ENCODE results near the gene BHLHE23. TPM values are rescaled to one million over a fixed set of nuclear protein-coding genes. Genes with fewer than 3 reads are reported as not detected.

BHLHE23 gene
- not detected in 2 replicates for total RNA-seq (ENCODE audit: low replicate concordance)
- long read RNA-seq, result 0 reads

DNA sequence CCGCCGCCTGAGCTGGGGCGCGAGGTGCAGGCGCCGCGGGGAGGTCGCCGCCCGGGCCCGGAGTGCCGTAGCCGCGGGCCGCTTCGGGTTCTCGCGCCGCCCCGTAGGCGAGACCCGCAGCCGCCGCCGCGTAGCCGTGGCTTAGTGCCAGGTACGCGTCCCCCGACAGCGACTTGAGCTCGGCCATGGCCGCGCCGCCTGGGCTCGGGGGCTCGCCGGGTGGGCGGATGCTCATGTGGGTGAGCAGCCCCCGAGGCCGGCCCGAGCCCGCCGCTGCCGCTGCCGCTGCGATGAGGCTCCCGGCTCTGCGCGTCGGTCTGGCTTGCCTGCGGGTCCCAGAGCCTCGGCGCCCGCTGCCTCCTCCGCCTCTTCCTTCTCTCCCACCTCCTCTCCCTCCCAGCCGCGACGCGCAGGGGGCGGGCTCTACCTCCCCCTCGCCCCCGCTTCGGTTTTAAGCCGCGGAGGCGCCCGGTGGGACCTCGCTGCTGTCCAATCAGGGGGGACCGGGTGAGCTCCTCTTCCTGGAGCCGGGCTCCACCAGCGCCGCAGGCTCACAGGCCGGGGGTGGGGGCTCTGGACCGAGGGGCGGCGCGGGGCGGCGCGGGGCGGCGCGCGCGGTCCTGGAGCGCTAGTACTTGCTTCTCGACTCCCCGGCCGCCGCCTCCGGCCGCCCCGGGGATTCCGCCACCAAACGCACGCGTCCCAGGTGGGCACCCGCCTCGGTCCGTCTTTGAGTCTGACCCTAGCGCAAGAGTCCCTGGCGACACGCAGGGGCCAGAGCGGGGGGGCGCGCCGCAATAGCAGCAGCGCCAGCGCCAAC lies at the start of gene BHLHE23:
TSS of gene BHLHE23 (minus strand) at position 425 of the 820 bp plus-strand sequence. CDS start at position 235, 190 bp downstream.
- no peaks in the 10 kb centered on the region for H3K9me3 Mint-ChIP-seq
- H3K4me1 Mint-ChIP-seq (ENCODE audit: unreplicated experiment), result no peaks in the 10 kb centered on the region
- peaks cover 76% of the 10 kb centered on the region for H3K27me3 Mint-ChIP-seq
- H3K36me3 Mint-ChIP-seq, result no peaks in the 10 kb centered on the region
- DNase-seq (ENCODE audit: extremely low spot score, unreplicated experiment), result no peak
- H3K4me3 Mint-ChIP-seq, result no peak within 1 kb of the TSS
- TF ChIP-seq, protein P1, sequence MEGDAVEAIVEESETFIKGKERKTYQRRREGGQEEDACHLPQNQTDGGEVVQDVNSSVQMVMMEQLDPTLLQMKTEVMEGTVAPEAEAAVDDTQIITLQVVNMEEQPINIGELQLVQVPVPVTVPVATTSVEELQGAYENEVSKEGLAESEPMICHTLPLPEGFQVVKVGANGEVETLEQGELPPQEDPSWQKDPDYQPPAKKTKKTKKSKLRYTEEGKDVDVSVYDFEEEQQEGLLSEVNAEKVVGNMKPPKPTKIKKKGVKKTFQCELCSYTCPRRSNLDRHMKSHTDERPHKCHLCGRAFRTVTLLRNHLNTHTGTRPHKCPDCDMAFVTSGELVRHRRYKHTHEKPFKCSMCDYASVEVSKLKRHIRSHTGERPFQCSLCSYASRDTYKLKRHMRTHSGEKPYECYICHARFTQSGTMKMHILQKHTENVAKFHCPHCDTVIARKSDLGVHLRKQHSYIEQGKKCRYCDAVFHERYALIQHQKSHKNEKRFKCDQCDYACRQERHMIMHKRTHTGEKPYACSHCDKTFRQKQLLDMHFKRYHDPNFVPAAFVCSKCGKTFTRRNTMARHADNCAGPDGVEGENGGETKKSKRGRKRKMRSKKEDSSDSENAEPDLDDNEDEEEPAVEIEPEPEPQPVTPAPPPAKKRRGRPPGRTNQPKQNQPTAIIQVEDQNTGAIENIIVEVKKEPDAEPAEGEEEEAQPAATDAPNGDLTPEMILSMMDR (conservative IDR thresholded peaks at IDR 0.05), result no peak
- no peak within 1 kb of the TSS for H3K27ac Mint-ChIP-seq

DNA sequence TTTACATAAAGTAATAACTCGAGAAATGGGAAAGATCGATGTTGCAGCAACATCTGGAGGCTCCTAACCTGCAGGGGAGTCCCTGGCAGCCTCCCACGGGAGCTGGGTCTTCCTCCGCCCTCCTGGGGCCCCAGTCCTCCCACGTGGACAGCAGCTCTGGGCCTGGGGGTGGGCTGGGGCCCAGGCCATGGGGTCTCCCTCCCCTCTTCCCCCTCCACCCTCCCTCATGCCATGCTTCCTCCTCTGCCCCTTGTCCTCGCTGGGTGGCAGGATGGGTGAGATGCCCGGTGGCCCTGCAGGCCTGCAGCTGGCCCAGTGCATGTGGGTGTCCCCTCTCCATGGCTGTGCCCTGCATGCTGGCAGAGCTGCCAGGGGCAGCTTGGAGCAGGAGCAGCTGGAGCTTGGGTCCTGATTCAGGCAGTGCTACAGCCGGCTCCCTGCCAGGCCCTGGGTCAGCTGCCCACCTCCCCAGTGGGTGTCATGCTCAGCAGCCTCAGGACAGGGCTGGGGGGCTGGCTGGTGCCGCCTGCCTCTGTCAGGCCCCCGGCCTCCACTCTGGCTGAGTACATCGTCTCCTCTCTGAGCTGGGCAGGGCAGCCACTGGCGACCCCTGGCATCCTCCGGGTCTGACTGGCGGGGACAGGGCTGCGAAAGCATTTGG lies 48.9 kb upstream of the BHLHE23 start:
- Mint-ChIP-seq H3K27me3 (peaks cover 24% of the 10 kb centered on the region), H3K4me1 (ENCODE audit: unreplicated experiment) (no peaks in the 10 kb centered on the region), H3K27ac (no peak overlapping the region), H3K9me3 (no peaks in the 10 kb centered on the region), H3K36me3 (no peaks in the 10 kb centered on the region), H3K4me3 (no peak overlapping the region)
- TF ChIP-seq, protein P1 (conservative IDR thresholded peaks at IDR 0.05), result no peak
- DNase-seq (ENCODE audit: extremely low spot score, unreplicated experiment), result no peak

DNA sequence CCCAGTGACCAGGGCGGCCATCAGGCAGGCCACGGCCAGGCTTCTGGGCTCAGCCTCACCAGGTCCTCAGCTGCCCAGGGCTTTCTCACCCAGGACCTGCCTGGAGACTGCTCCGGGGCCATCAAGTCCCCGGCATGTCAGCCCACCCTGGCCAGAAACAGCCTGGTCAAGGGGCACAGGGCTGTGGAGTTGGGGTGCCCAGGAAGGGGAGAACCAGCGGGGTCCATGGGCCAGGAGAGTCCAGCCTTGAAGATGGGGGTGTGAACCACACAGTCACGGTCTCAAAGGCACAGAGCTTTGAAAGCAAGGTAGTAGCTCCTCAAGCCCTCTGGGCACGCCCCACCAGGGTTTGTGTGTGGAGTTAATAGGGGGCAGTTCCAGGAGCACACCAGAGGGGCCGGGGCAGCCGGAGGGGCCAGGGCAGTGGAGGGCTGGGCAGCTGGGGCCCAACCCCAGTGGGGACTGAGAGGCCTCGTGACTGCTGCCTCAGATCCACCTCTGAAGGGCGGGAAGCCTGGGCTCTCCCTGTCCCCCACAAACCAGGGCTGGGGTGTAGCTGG lies 48.0 kb upstream of the BHLHE23 start:
- no peaks in the 10 kb centered on the region for H3K4me1 Mint-ChIP-seq (ENCODE audit: unreplicated experiment)
- no peaks in the 10 kb centered on the region for H3K9me3 Mint-ChIP-seq
- peaks cover 24% of the 10 kb centered on the region for H3K27me3 Mint-ChIP-seq
- DNase-seq (ENCODE audit: extremely low spot score, unreplicated experiment), result no peak
- TF ChIP-seq, protein P1 (conservative IDR thresholded peaks at IDR 0.05), result no peak
- H3K36me3 Mint-ChIP-seq, result no peaks in the 10 kb centered on the region
- no peak overlapping the region for H3K27ac Mint-ChIP-seq
- H3K4me3 Mint-ChIP-seq, result no peak overlapping the region

DNA sequence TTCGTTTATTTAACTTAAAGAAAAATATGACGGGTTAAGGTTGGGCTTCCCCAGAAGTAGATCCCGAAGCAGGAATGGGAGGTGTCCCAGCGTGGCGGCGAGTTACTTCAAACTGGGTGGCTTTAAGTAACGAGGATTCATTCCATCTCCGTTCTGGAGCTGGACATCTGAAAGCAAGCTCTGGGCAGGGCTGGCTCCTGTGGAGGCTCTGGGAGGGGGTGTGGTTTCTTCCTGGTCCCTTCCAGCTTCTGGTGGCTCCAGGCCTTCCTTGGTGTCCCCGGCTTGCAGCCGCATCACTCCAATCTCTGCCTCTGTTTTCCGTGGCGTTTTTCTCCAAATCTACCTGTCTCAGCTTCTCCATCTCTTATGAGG lies 47.3 kb upstream of the BHLHE23 start:
- Mint-ChIP-seq H3K4me1 (ENCODE audit: unreplicated experiment) (no peaks in the 10 kb centered on the region), H3K9me3 (no peaks in the 10 kb centered on the region), H3K27ac (no peak overlapping the region), H3K4me3 (no peak overlapping the region), H3K27me3 (peaks cover 21% of the 10 kb centered on the region), H3K36me3 (no peaks in the 10 kb centered on the region)
- DNase-seq (ENCODE audit: extremely low spot score, unreplicated experiment), result no peak
- TF ChIP-seq, protein P1 (conservative IDR thresholded peaks at IDR 0.05), result no peak

DNA sequence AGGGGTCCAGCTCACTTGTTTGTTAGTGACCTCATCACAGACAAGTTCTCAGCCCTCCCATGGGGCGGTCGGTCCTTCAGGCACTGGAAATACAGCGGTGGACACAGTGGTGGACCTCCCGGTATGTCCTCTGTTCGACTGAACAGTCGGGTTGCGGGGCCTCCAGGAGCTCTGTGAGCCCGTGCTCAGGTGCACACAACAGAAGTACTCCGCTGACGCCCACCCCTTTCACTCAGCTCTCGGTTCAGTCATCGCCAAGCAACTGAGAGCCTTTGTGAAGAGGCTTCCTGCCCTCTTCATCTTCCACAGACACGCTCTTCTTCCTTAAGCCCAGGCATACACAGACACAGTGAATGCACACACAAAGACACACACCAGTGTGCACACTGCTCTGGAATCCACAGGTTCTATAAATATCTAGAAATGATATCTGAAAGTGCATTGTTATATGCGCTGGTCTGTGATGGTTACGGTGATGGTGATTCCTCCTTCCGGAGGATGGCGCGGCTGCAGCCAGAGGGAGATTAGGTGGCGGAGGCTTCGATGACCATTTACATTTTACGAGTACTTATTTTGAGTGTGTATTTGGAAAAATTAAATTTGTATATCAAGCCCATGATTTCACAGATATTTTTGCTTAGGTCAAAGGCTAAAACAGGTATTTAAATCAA lies 46.8 kb upstream of the BHLHE23 start:
- Mint-ChIP-seq H3K4me3 (no peak overlapping the region), H3K27me3 (peaks cover 21% of the 10 kb centered on the region), H3K4me1 (ENCODE audit: unreplicated experiment) (no peaks in the 10 kb centered on the region), H3K27ac (no peak overlapping the region), H3K36me3 (no peaks in the 10 kb centered on the region), H3K9me3 (no peaks in the 10 kb centered on the region)
- TF ChIP-seq, protein P1 (conservative IDR thresholded peaks at IDR 0.05), result no peak
- no peak for DNase-seq (ENCODE audit: extremely low spot score, unreplicated experiment)
